ENCODE results near the gene OR5AL1. TPM values are rescaled to one million over a fixed set of nuclear protein-coding genes. Genes with fewer than 3 reads are reported as not detected.
"Not testable (repeated sequence)": the region's sequence is repeated elsewhere in the genome, so short reads cannot be mapped to it uniquely, and the experiment has no call there.

The OR5AL1 gene
- not detected for polyA plus RNA-seq (2012; ENCODE audit: insufficient read depth, insufficient read length, low read depth)

- Histone ChIP-seq H3K36me3 (no peaks in the 10 kb centered on the region), H3K9me3 (no peaks in the 10 kb centered on the region), H3K27me3 (no peaks in the 10 kb centered on the region), H3K4me3 (ENCODE audit: low read depth, low read length) (no peak within 1 kb of the TSS), H3K4me1 (no peaks in the 10 kb centered on the region)
- no peak for DNase-seq
- TF ChIP-seq CTCF (IDR thresholded peaks at IDR 0.05; ENCODE audit: low read depth, low read length) = no peak
Measured at GRCh38 chr11:56412396-56412795, at the start of gene OR5AL1. OR5AL1 (plus strand) TSS chr11:56412696.

- DNase-seq = no peak
- Histone ChIP-seq H3K9me3 (no peaks in the 10 kb centered on the region), H3K27me3 (no peaks in the 10 kb centered on the region), H3K36me3 (no peaks in the 10 kb centered on the region), H3K4me1 (no peaks in the 10 kb centered on the region), H3K4me3 (ENCODE audit: low read depth, low read length) (no peak within 1 kb of the TSS)
- no peak for TF ChIP-seq CTCF (IDR thresholded peaks at IDR 0.05; ENCODE audit: low read depth, low read length)
Measured at GRCh38 chr11:56375324-56375723, 37.2 kb upstream of the OR5AL1 start, which contains the start of gene OR8U1. OR8U1 (plus strand) TSS chr11:56375624; CDS start chr11:56375624, 0 bp downstream.

- Histone ChIP-seq H3K4me1 (no peaks in the 10 kb centered on the region), H3K27me3 (no peaks in the 10 kb centered on the region), H3K4me3 (ENCODE audit: low read depth, low read length) (no peak overlapping the region), H3K36me3 (no peaks in the 10 kb centered on the region), H3K9me3 (no peaks in the 10 kb centered on the region)
- TF ChIP-seq CTCF (IDR thresholded peaks at IDR 0.05; ENCODE audit: low read depth, low read length) = no peak
- no peak for DNase-seq
Measured at GRCh38 chr11:56380120-56380519, 32.4 kb upstream of the OR5AL1 start.

- Histone ChIP-seq H3K4me3 (ENCODE audit: low read depth, low read length) (no peak overlapping the region), H3K9me3 (no peaks in the 10 kb centered on the region), H3K4me1 (no peaks in the 10 kb centered on the region), H3K27me3 (no peaks in the 10 kb centered on the region), H3K36me3 (no peaks in the 10 kb centered on the region)
- DNase-seq = no peak
- TF ChIP-seq CTCF (IDR thresholded peaks at IDR 0.05; ENCODE audit: low read depth, low read length) = no peak
Measured at GRCh38 chr11:56394381-56394780, 18.1 kb upstream of the OR5AL1 start.

GRCh38 chr11:56396047-56396446, 16.4 kb upstream of the OR5AL1 start:
- no peak for DNase-seq
- Histone ChIP-seq H3K4me1 (no peaks in the 10 kb centered on the region), H3K27me3 (no peaks in the 10 kb centered on the region), H3K36me3 (no peaks in the 10 kb centered on the region), H3K4me3 (ENCODE audit: low read depth, low read length) (no peak overlapping the region), H3K9me3 (no peaks in the 10 kb centered on the region)
- no peak for TF ChIP-seq CTCF (IDR thresholded peaks at IDR 0.05; ENCODE audit: low read depth, low read length)

GRCh38 chr11:56401858-56402461, 10.5 kb upstream of the OR5AL1 start:
- not testable (repeated sequence) for H3K36me3 ChIP-seq; DNase-seq; H3K9me3 ChIP-seq; H3K4me1 ChIP-seq; H3K27me3 ChIP-seq; H3K4me3 ChIP-seq (ENCODE audit: low read depth, low read length)
